Measurements from ENCODE around the gene IRAK1BP1. TPM values are rescaled to one million over a fixed set of nuclear protein-coding genes. Genes with fewer than 3 reads are reported as not detected.

The IRAK1BP1 gene
- total RNA-seq, 1 donor from 2014 or later = 3.7 TPM

DNA sequence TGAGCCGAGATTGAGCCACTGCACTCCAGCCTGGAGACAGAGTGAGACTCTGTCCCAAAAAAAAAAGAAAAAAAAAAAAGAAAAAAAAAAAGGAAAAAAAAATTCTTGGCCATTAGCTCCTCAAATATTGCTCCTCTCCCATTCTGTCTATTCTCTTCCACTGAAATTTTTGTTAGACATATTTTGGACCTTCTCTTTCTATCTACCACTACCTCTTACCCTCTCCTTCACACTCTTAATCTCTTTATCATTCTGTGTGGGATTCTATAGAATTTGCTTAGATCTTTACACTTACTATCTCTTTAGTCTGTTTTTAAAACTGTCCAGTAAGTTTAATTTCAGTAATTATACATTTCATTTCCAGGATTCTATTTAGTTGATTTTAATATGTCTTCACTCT is 85.0 kb downstream of the IRAK1BP1 start:
- Histone ChIP-seq H3K9me3 (ENCODE audit: control insufficient read depth in 3 of 3, low read length in 3 of 3) (peaks cover 2 to 9% (median 4%) of the 10 kb centered on the region in 3 donors), H3K4me1 (ENCODE audit: control insufficient read depth in 3 of 3, insufficient read depth in 3 of 3, low read length in 3 of 3) (no peaks in the 10 kb centered on the region), H3K36me3 (ENCODE audit: control insufficient read depth in 3 of 3, insufficient read depth in 3 of 3, low read length in 3 of 3) (peaks cover 21 to 78% (median 61%) of the 10 kb centered on the region in 3 donors), H3K9ac (ENCODE audit: low read depth in 1 of 3, low read length in 3 of 3) (no peak overlapping the region), H3K27me3 (ENCODE audit: control insufficient read depth in 3 of 3, insufficient read depth in 3 of 3, low read length in 3 of 3) (no peaks in the 10 kb centered on the region), H3K4me3 (ENCODE audit: low read length in 3 of 3) (no peak overlapping the region), H3K27ac (ENCODE audit: low read depth, low read length) (no peak overlapping the region)

Other genes with a start within 250 kb of the IRAK1BP1 start
- gene PHIP, start 210.7 kb downstream of the IRAK1BP1 start, total RNA-seq = 22.4 TPM